Neuronal stem cell (in vitro differentiated cells): ENCODE results near the gene TTC24.

Experiments used
- DNase-seq: peaks from one replicate; pipeline ENCODE4 v3.0.0-alpha.2; 2013; ENCODE audit warnings: low spot score
- H2AFZ ChIP-seq: one replicate; pipeline ENCODE4 v1.6.1; 2013; ENCODE audit warnings: mild to moderate bottlenecking, low read length, inconsistent platforms
- H2AK5ac ChIP-seq: 2 replicates; pipeline ENCODE4 v1.6.1; 2013; ENCODE audit warnings: low read depth, mild to moderate bottlenecking, inconsistent platforms, low read length, moderate library complexity, mixed read lengths
- H2BK120ac ChIP-seq: 2 replicates; pipeline ENCODE4 v1.6.1; 2013; ENCODE audit warnings: low read depth, mild to moderate bottlenecking, inconsistent platforms, low read length, moderate library complexity, mixed read lengths
- H2BK12ac ChIP-seq: one replicate; pipeline ENCODE4 v1.6.1; 2013; ENCODE audit warnings: low read length, inconsistent platforms
- H2BK15ac ChIP-seq: 2 replicates; pipeline ENCODE4 v1.6.1; 2013; ENCODE audit warnings: mild to moderate bottlenecking, low read length, inconsistent platforms, mixed read lengths
- H2BK5ac ChIP-seq: one replicate; pipeline ENCODE4 v1.6.1; 2013; ENCODE audit warnings: inconsistent platforms, mild to moderate bottlenecking, low read length, moderate library complexity
- H3K14ac ChIP-seq: one replicate; pipeline ENCODE4 v1.6.1; 2013; ENCODE audit warnings: low read length, inconsistent platforms
- H3K18ac ChIP-seq: 2 replicates; pipeline ENCODE4 v1.6.1; 2013; ENCODE audit warnings: low read length, inconsistent platforms
- H3K23ac ChIP-seq: 2 replicates; pipeline ENCODE4 v1.6.1; 2013; ENCODE audit warnings: low read depth, mild to moderate bottlenecking, mixed read lengths, low read length, inconsistent platforms; ENCODE audit not compliant: poor library complexity
- H3K27ac ChIP-seq: replicated peaks from 3 replicates; pipeline ENCODE4 v1.5.1; 2013; ENCODE audit warnings: low read length, inconsistent platforms
- H3K27me3 ChIP-seq, 3 experiments: 2 replicates each; pipeline ENCODE4 v1.6.1; 2013; ENCODE audit warnings: low read length in 3 of 3, mild to moderate bottlenecking in 2 of 3, inconsistent platforms in 1 of 3, low read depth in 1 of 3, mixed read lengths in 1 of 3, moderate library complexity in 1 of 3; ENCODE audit not compliant: control insufficient read depth in 3 of 3, insufficient read depth in 3 of 3
- H3K36me3 ChIP-seq, 2 donors: replicated peaks in 1 of 2; 2 replicates each; pipeline ENCODE4 v1.6.1; 2013; ENCODE audit warnings: low read length in 2 of 2; ENCODE audit not compliant: control insufficient read depth in 2 of 2, insufficient read depth in 2 of 2
- H3K4ac ChIP-seq: 2 replicates; pipeline ENCODE4 v1.6.1; 2013; ENCODE audit warnings: inconsistent platforms, mild to moderate bottlenecking, low read length, moderate library complexity
- H3K4me1 ChIP-seq, 2 donors: 1 replicate in 1 of 2; 2 replicates in 1 of 2; pipeline ENCODE4 v1.6.1; 2013; ENCODE audit warnings: low read length in 2 of 2, low read depth in 1 of 2; ENCODE audit not compliant: control insufficient read depth in 2 of 2, insufficient read depth in 1 of 2
- H3K4me2 ChIP-seq: one replicate; pipeline ENCODE4 v1.6.1; 2013; ENCODE audit warnings: mild to moderate bottlenecking, low read length, inconsistent platforms; ENCODE audit not compliant: insufficient read depth, poor library complexity, severe bottlenecking
- H3K4me3 ChIP-seq, 2 donors: 2 replicates each; pipeline ENCODE4 v1.5.1; 2013; ENCODE audit warnings: low read length in 2 of 2, mild to moderate bottlenecking in 2 of 2, inconsistent platforms in 1 of 2, moderate library complexity in 1 of 2
- H3K79me1 ChIP-seq: one replicate; pipeline ENCODE4 v1.6.1; 2013; ENCODE audit warnings: low read depth, mild to moderate bottlenecking, inconsistent platforms, low read length, moderate library complexity
- H3K9ac ChIP-seq: one replicate; pipeline ENCODE4 v1.6.1; 2013; ENCODE audit warnings: mild to moderate bottlenecking, low read depth, low read length, inconsistent platforms; ENCODE audit not compliant: poor library complexity
- H3K9me3 ChIP-seq, 2 donors: replicated peaks in 1 of 2; 2 replicates each; pipeline versions ENCODE3 to v1.6.1; 2013; ENCODE audit warnings: low read length in 2 of 2, mild to moderate bottlenecking in 2 of 2, inconsistent platforms in 1 of 2, low read depth in 1 of 2, mixed read lengths in 1 of 2, moderate library complexity in 1 of 2; ENCODE audit not compliant: control insufficient read depth in 2 of 2, insufficient read depth in 1 of 2
- H4K8ac ChIP-seq: one replicate; pipeline ENCODE4 v1.6.1; 2013; ENCODE audit warnings: low read depth, mild to moderate bottlenecking, inconsistent platforms, low read length, moderate library complexity
- H4K91ac ChIP-seq: one replicate; pipeline ENCODE4 v1.6.1; 2013; ENCODE audit warnings: low read length, low read depth, mild to moderate bottlenecking, inconsistent platforms; ENCODE audit not compliant: poor library complexity
- WGBS, 2 donors: extraction: QIAGEN DNeasy Blood & Tissue Kit; methylation state at CpG; one replicate each; pipeline ENCODE4 v1.1.7; 2013; ENCODE audit warnings: missing lambda C conversion rate in 2 of 2, mixed read lengths in 1 of 2; ENCODE audit not compliant: insufficient read length in 2 of 2, insufficient replicate concordance in 1 of 2; ENCODE audit errors: extremely low coverage in 2 of 2; 5-methylcytosine and 5-hydroxymethylcytosine counted together

The TTC24 gene

GRCh38 chr1:156623946-156624813, 44.7 kb downstream of the TTC24 start:
- Histone ChIP-seq H3K4me1 (peaks cover 6% of the 10 kb centered on the region in 2 donors), H3K4me2 (peak overlapping the region; percentile 93), H3K79me1 (no peaks in the 10 kb centered on the region), H3K18ac (peak overlapping the region; percentile 86), H2AK5ac (peak overlapping the region; percentile 96), H3K27ac (no peak overlapping the region), H3K27me3 (peaks cover 23 to 68% (median 58%) of the 10 kb centered on the region in 3 experiments), H3K36me3 (no peaks in the 10 kb centered on the region), H4K91ac (no peak overlapping the region), H3K4ac (no peak overlapping the region), H3K14ac (peak overlapping the region; percentile 78), H2BK12ac (peak overlapping the region; percentile 32), H4K8ac (no peak overlapping the region), H3K9ac (peak overlapping the region; percentile 88), H2BK15ac (peak overlapping the region; percentile 81), H2BK120ac (no peak overlapping the region), H3K9me3 (peaks cover 0 to 4% of the 10 kb centered on the region in 2 donors), H3K23ac (peak overlapping the region; percentile 92), H3K4me3 (peak overlapping the region; percentile 31 to 85), H2BK5ac (peak overlapping the region; percentile 34), H2AFZ (peak overlapping the region; percentile 87)
- WGBS, 2 donors = no CpG with 5 or more reads among the region's 87 CpGs
- peak; percentile 65 for DNase-seq

DNA sequence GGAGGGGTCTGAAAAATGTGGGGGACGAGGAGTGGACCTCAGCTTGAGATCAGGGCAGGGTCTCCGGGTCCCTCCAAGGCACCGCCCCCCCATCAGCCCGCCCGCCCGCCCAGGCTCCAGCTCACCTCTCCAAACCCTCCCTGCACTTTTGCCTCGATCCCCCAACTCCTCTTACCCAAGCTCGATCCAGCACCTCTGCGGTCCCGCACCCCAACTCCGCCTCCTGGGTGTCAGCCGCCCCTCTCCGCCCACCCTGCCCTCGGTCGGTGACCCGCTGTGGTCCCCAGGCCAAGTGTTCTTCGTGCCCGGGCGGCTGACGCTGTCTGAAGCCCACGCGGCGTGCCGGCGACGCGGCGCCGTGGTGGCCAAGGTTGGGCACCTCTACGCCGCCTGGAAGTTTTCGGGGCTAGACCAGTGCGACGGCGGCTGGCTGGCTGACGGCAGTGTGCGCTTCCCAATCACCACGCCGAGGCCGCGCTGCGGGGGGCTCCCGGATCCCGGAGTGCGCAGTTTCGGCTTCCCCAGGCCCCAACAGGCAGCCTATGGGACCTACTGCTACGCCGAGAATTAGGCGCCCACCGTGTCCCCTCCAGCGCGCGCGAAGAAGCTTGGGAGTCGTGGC, 45.4 kb downstream of the TTC24 start:
- H2BK120ac ChIP-seq = no peak overlapping the region
- peak overlapping the region; percentile 96 for H3K23ac ChIP-seq
- peak overlapping the region; percentile 58 for H2BK12ac ChIP-seq
- peak overlapping the region; percentile 81 for H2BK15ac ChIP-seq
- H2AK5ac ChIP-seq = peak overlapping the region; percentile 70
- H3K9me3 ChIP-seq = peaks cover 0 to 4% of the 10 kb centered on the region in 2 donors
- H2AFZ ChIP-seq = peak overlapping the region; percentile 87
- H3K4me3 ChIP-seq = peak overlapping the region; percentile 31 to 85
- H3K4me1 ChIP-seq = peaks cover 6% of the 10 kb centered on the region in 2 donors
- peaks cover 23 to 62% (median 52%) of the 10 kb centered on the region in 3 experiments for H3K27me3 ChIP-seq
- H4K8ac ChIP-seq = no peak overlapping the region
- H3K79me1 ChIP-seq = no peaks in the 10 kb centered on the region
- no CpG with 5 or more reads among the region's 55 CpGs for WGBS, 2 donors
- H2BK5ac ChIP-seq = peak overlapping the region; percentile 24
- H3K36me3 ChIP-seq = no peaks in the 10 kb centered on the region
- no peak for DNase-seq
- H4K91ac ChIP-seq = no peak overlapping the region
- peak overlapping the region; percentile 85 for H3K18ac ChIP-seq
- H3K27ac ChIP-seq = no peak overlapping the region
- peak overlapping the region; percentile 56 for H3K14ac ChIP-seq
- H3K9ac ChIP-seq = peak overlapping the region; percentile 88
- H3K4me2 ChIP-seq = peak overlapping the region; percentile 93
- H3K4ac ChIP-seq = no peak overlapping the region

- Histone ChIP-seq H2BK15ac (no peak overlapping the region), H3K27me3 (peaks cover 23 to 57% (median 47%) of the 10 kb centered on the region in 3 experiments), H4K91ac (no peak overlapping the region), H3K4me2 (peak overlapping the region; percentile 89), H2BK5ac (no peak overlapping the region), H3K18ac (peak overlapping the region; percentile 89), H3K4me3 (peak overlapping the region; percentile 23 to 77), H3K4ac (no peak overlapping the region), H4K8ac (no peak overlapping the region), H2AK5ac (peak overlapping the region; percentile 70), H3K9me3 (peaks cover 0 to 4% of the 10 kb centered on the region in 2 donors), H2BK12ac (peak overlapping the region; percentile 84), H3K36me3 (no peaks in the 10 kb centered on the region), H2BK120ac (no peak overlapping the region), H2AFZ (peak overlapping the region; percentile 86), H3K27ac (no peak overlapping the region), H3K9ac (peak overlapping the region; percentile 60), H3K23ac (peak overlapping the region; percentile 96), H3K14ac (no peak overlapping the region), H3K79me1 (no peaks in the 10 kb centered on the region), H3K4me1 (peaks cover 6% of the 10 kb centered on the region in 2 donors)
- WGBS, 2 donors = no CpG with 5 or more reads among the region's 45 CpGs
- no peak for DNase-seq
These were observed 46.0 kb downstream of the TTC24 start for GRCh38 chr1:156625436-156626078.
